Stomach (tissue), 19 donors: ENCODE results near the gene TMEM225B. TPM values are rescaled to one million over a fixed set of nuclear protein-coding genes. Genes with fewer than 3 reads are reported as not detected.
"Not testable (repeated sequence)": the region's sequence is repeated elsewhere in the genome, so short reads cannot be mapped to it uniquely, and the experiment has no call there.

Experiments
- DNase-seq, 2 donors: peaks; one replicate each; pipeline versions ENCODE4 v3.0.0 to v3.0.0-alpha.2; 2013 to 2019
- H3K27ac ChIP-seq, 5 donors: fragments of 200-600 bp in 4 of 5; sonication (generic) in 4 of 5; one replicate each; pipeline ENCODE4 v1.5.1; 2013 to 2019; ENCODE audit warnings: mild to moderate bottlenecking in 1 of 5, moderate library complexity in 1 of 5
- H3K27me3 ChIP-seq, 3 donors: fragments of 200-600 bp; sonication (generic); one replicate each; pipeline ENCODE4 v1.5.1; 2017 to 2019; ENCODE audit warnings: mixed run types in 1 of 3
- H3K36me3 ChIP-seq, 4 donors: fragments of 200-600 bp; sonication (generic); 1 replicate in 3 of 4; 2 replicates in 1 of 4; pipeline ENCODE4 v1.5.1; 2016 to 2019
- H3K4me1 ChIP-seq, 4 donors: fragments of 200-600 bp; sonication (generic); one replicate each; pipeline ENCODE4 v1.5.1; 2016 to 2019
- H3K4me3 ChIP-seq, 4 donors: fragments of 200-600 bp; sonication (generic) in 3 of 4; one replicate each; pipeline ENCODE4 v1.5.1; 2016 to 2019; ENCODE audit warnings: mild to moderate bottlenecking in 1 of 4
- H3K9me3 ChIP-seq, 4 donors: fragments of 200-600 bp; sonication (generic); one replicate each; pipeline ENCODE4 v1.5.1; 2016 to 2019
- CTCF ChIP-seq, 7 experiments: fragments of 450-650 bp in 4 of 7; fragments of 200-600 bp in 3 of 7; sonication (generic) in 3 of 7; IDR thresholded peaks; one replicate each; pipeline ENCODE4 v1.5.1; 2016 to 2019; ENCODE audit warnings: antibody characterized with exemption in 7 of 7, control low read depth in 2 of 7, mild to moderate bottlenecking in 1 of 7
- EP300 ChIP-seq: sonication (generic); formaldehyde crosslinking; IDR thresholded peaks from one replicate; pipeline ENCODE4 v1.6.1; 2017; ENCODE audit warnings: antibody characterized with exemption
- POLR2A ChIP-seq, 4 donors: fragments of 450-650 bp; IDR thresholded peaks; one replicate each; pipeline ENCODE4 v1.6.1; 2016; ENCODE audit warnings: antibody characterized with exemption in 4 of 4, control low read depth in 2 of 4, mild to moderate bottlenecking in 1 of 4, moderate library complexity in 1 of 4
- POLR2AphosphoS5 ChIP-seq, 3 donors: sonication (generic); formaldehyde crosslinking; IDR thresholded peaks; one replicate each; pipeline ENCODE4 v1.6.1; 2016; ENCODE audit warnings: antibody characterized with exemption in 3 of 3
- WGBS, 5 donors: extraction: QIAGEN DNeasy Blood & Tissue Kit in 3 of 5; methylation state at CpG; one replicate each; pipeline versions ENCODE4 v1.1.5 to v1.1.7; 2013 to 2018; 5-methylcytosine and 5-hydroxymethylcytosine counted together
- intact Hi-C: fragments of 100-400 bp; cut with DNase I; formaldehyde crosslinking; loops from one replicate; pipeline ENCODE4 v1.15.1; 2023; ENCODE audit warnings: low total_unique reads
- long read RNA-seq, 10 donors: transcript quantifications; one replicate each; lab custom pipeline, GENCODE V29; 2026
- polyA plus RNA-seq, 3 donors: library from polyadenylated mRNA; stranded (reverse); fragments of 200-250 nt; gene quantifications; one replicate each; pipeline ENCODE4 v1.2.3, GENCODE V29; 2013
- total RNA-seq, 5 donors: library from RNA; depleted of rRNA; stranded (reverse); fragments of >200 nt; gene quantifications; one replicate each; pipeline versions ENCODE4 v1.1.0 to v1.2.3, GENCODE V29; 2014 to 2016
- donor health status: healthy with polysubstance abuse.
- donor health status: Bipolar disorder and iron deficiency.
- donor health status: healthy.

The TMEM225B gene
- total RNA-seq (1 to 10 TPM in 1 of 5 donors, under 1 TPM in 1, not detected in 3; 0.73 to 4.3 TPM), polyA plus RNA-seq (1 to 10 TPM in 1 of 3 donors, under 1 TPM in 1, not detected in 1; 0.75 to 1.2 TPM)
- long read RNA-seq, donor 1, result 0 reads
- long read RNA-seq, donor 2, result 0 reads
- long read RNA-seq, donor 3, result 0 reads
- long read RNA-seq, donor 4, result 0 reads
- long read RNA-seq, donor 5, result 0 reads
- long read RNA-seq, donor 6, result 0 reads
- long read RNA-seq, donor 7, result 0 reads
- long read RNA-seq, donor 8, result 0 reads
- long read RNA-seq, donor 9, result 0 reads
- long read RNA-seq, donor 10, result 0 reads

- intact Hi-C loops, result no loop called here
- H3K4me3 ChIP-seq, result no peak within 1 kb of the TSS
- H3K4me1 ChIP-seq, result no peaks in the 10 kb centered on the region
- peak in 1 of 2 donors; percentile 40 for DNase-seq
- H3K27ac ChIP-seq, result no peak within 1 kb of the TSS
- peaks cover 0 to 7% (median 0%) of the 10 kb centered on the region in 3 donors for H3K27me3 ChIP-seq
- H3K9me3 ChIP-seq, result no peaks in the 10 kb centered on the region
- TF ChIP-seq POLR2A (IDR thresholded peaks at IDR 0.05) (no peak), EP300 (no peak), CTCF (IDR thresholded peaks at IDR 0.05) (no peak), POLR2AphosphoS5 (IDR thresholded peaks at IDR 0.05) (no peak)
- WGBS, 5 donors, result 58 to 72% (median 65%) methylated on average over 23 to 34 of the region's 34 CpGs
- H3K36me3 ChIP-seq, result no peaks in the 10 kb centered on the region
Measured at GRCh38 chr7:99597762-99598501, at the start of gene TMEM225B. TMEM225B (plus strand) TSS chr7:99598267; CDS start chr7:99604389, 6,122 bp downstream.

DNA sequence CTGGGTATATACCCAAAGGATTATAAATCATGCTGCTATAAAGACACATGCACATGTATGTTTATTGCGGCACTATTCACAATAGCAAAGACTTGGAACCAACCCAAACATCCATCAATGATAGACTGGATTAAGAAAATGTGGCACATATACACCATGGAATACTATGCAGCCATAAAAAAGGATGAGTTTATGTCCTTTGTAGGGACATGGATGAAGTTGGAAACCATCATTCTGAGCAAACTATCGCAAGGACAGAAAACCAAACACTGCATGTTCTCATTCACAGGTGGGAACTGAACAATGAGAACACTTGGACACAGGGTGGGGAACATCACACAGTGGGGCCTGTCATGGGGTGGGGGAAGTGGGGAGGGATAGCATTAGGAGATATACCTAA is 48.5 kb upstream of the TMEM225B start:
- H3K36me3 ChIP-seq, result peaks cover 0 to 37% (median 22%) of the 10 kb centered on the region in 4 donors
- WGBS, 5 donors, result 95 to 100% (median 100%) methylated on average over 1 to 2 of the region's 2 CpGs
- H3K27ac ChIP-seq, intact Hi-C loops, DNase-seq, H3K27me3 ChIP-seq, H3K4me3 ChIP-seq, H3K9me3 ChIP-seq: not testable (repeated sequence)
- H3K4me1 ChIP-seq, result peaks cover 9 to 23% (median 15%) of the 10 kb centered on the region in 4 donors

DNA sequence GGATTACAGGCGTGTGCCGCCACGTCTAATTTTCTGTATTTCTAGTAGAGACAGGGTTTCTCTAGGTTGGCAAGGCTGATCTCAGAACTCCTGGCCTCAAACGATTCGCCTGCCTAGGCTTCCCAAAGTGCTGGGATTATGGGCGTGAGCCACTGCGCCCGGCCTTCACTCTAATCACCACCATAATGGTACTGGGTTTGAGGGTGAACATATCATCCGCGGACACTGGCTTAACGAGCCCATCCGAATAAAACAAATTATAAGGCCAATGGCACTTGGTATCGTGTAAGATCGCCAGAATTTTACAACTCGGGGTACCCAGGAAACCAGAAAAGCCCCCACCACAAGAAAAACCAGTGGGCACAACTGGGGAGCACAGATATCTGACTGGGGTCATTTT is 46.7 kb upstream of the TMEM225B start:
- TF ChIP-seq EP300 (no peak), CTCF (IDR thresholded peaks at IDR 0.05) (no peak), POLR2A (IDR thresholded peaks at IDR 0.05) (no peak), POLR2AphosphoS5 (IDR thresholded peaks at IDR 0.05) (no peak)
- peak in 1 of 2 donors; percentile 35 for DNase-seq
- 7 to 16% (median 11%) methylated on average over 15 of the region's 15 CpGs for WGBS, 5 donors
- intact Hi-C loops, result loop anchor here (10.0 kb wide), 1 partner anchor 47 kb away; the partner anchor contains the start of genes ZKSCAN5 and ZNF394
- peaks cover 9 to 29% (median 15%) of the 10 kb centered on the region in 4 donors for H3K4me1 ChIP-seq
- H3K27me3 ChIP-seq, result no peaks in the 10 kb centered on the region
- peak overlapping the region; percentile 63 to 80 (median 72) for H3K4me3 ChIP-seq
- H3K9me3 ChIP-seq, result peaks cover 0 to 7% (median 2%) of the 10 kb centered on the region in 4 donors
- H3K36me3 ChIP-seq, result peaks cover 0 to 47% (median 35%) of the 10 kb centered on the region in 4 donors
- peak overlapping the region; percentile 80 to 91 (median 81) for H3K27ac ChIP-seq

DNA sequence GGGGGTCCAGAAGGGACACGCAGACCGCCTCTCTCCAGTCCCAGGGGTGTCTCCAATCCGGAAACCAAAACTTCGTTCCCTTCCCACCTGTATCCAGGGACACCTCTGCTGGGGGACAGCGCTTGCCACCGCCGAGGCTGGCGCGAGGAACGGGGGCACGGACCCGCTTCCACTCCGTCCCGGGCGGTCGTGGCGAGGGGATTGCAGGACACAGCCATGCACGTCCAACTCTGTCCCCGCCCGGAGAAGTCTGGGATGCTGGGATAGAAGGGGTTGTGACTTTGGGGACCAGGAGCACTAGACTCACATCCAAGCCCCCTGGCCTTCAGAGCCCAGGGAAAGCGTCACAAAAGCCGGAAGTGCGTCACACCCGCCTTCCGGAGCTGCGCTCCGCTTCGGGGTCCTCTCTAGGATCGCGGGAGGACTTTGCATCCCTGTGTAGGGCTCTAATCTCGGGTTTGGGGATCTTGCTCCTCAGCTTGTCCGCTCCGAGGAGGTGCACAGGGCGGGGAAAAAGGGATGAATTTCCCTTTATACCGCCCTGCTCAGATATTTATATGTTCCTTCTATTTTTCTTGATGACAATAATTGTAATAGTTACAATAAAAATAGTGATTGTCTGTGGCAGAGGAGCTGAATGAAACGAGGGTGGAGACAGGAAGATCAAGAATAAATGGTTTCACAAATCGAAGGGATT is 46.2 kb upstream of the TMEM225B start, which contains the start of gene FAM200A:
Gene FAM200A (minus strand): TSS at position 348 of the 697 bp plus-strand sequence. CDS start 3,707 bp downstream, outside the sequence.
- 0 to 1% (median 1%) methylated on average over 21 to 37 of the region's 37 CpGs for WGBS, 5 donors
- peaks cover 0 to 47% (median 37%) of the 10 kb centered on the region in 4 donors for H3K36me3 ChIP-seq
- DNase-seq, result peak; percentile 87 to 98
- H3K9me3 ChIP-seq, result peaks cover 0 to 7% (median 2%) of the 10 kb centered on the region in 4 donors
- intact Hi-C loops, result loop anchor here (10.0 kb wide), 1 partner anchor 47 kb away; the partner anchor contains the start of genes ZKSCAN5 and ZNF394
- H3K27ac ChIP-seq, result peak within 1 kb of the TSS; percentile 80 to 91 (median 81)
- peaks cover 9 to 35% (median 19%) of the 10 kb centered on the region in 4 donors for H3K4me1 ChIP-seq
- H3K4me3 ChIP-seq, result peak within 1 kb of the TSS; percentile 63 to 80 (median 72)
- no peaks in the 10 kb centered on the region for H3K27me3 ChIP-seq
- TF ChIP-seq POLR2AphosphoS5 (IDR thresholded peaks at IDR 0.05), result peak; percentile 86 to 95 (median 89)
- no peak for TF ChIP-seq EP300
- TF ChIP-seq CTCF (IDR thresholded peaks at IDR 0.05), result no peak
- TF ChIP-seq POLR2A (IDR thresholded peaks at IDR 0.05), result peak in 2 of 4 donors; percentile 44 to 63
